HG03097 (cell line): Measurements from ENCODE around the gene IDH1.
"Not testable (repeated sequence)": the region's sequence is repeated elsewhere in the genome, so short reads cannot be mapped to it uniquely, and the experiment has no call there.

Experiments
- ATAC-seq: cut with Tn5 transposase; IDR thresholded peaks from one replicate; pipeline ENCODE4 v1.9.1; 2021; ENCODE audit not compliant: unreplicated experiment, low FRiP score

IDH1 gene

DNA sequence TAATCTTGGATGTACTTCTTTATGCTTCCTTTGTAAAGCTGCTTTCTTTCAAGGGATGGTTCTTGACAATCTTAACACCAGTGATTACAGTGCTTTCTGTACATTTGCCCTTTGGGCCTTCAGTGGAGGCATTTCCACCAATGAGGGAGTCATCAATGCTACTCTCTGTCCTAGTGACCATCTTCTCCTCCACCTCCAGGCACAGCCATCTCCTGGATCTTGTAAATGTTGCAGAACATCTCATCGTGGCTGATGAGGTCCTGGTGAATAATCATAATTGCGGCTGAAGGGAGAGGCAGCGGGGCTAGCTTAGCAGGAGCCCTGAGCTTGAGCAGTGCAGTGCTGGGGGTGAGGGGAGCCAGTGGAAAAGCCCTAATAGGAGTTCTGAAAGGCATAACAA is 32.5 kb downstream of the IDH1 start:
- no peak for ATAC-seq

DNA sequence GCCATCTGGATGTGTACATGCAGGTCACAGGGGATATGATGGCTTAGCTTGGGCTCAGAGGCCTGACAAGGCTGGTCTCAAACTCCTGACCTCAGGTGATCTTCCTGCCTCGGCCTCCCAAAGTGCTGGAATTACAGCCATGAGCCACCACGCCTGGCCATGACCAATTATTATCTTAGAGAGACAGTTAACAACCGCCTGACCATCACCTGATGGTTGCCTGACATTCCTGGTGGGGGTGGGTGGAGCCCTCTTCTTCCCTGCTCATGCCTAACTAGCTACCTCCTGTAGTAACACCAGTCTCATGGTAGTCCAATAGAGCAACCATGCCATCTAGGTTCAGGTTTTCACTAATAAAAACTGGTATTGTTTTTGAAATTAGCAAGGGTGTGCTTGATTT is 33.0 kb downstream of the IDH1 start:
- ATAC-seq, result not testable (repeated sequence)

DNA sequence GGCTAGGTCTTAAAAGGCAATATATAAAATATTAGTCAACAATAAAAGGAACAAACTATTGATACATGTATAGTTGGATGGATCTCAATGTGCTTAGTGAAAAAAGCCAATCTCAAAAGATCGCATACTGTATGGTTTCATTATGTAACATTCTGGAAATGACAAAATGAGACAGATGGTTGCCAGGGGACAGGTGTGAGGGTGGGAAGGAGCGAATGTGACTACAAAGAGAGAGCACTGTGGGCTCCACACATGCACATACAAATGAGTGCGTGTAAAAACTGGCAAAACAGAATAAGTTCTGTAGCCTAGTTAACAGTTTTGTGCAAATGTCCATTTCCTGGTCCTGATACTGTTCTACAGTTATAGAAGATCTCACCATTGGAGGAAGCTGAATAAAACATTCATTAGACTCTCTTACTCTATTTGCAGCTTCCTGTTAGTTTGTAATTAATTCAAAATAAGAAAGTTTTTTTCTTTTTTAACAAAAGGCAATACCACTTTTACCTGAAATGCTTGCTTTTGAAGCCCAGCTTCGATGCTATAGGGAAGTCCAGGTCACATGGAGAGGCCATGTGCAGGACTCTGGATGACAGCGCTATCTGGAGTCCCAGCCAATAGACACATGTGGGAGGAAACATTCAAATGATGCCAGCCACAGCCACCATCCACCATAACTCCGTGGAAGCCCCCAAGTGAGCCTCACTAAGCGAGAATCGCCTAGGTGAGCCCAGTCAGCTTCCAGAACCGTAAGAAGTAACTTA is 44.0 kb downstream of the IDH1 start:
- ATAC-seq, result no peak

DNA sequence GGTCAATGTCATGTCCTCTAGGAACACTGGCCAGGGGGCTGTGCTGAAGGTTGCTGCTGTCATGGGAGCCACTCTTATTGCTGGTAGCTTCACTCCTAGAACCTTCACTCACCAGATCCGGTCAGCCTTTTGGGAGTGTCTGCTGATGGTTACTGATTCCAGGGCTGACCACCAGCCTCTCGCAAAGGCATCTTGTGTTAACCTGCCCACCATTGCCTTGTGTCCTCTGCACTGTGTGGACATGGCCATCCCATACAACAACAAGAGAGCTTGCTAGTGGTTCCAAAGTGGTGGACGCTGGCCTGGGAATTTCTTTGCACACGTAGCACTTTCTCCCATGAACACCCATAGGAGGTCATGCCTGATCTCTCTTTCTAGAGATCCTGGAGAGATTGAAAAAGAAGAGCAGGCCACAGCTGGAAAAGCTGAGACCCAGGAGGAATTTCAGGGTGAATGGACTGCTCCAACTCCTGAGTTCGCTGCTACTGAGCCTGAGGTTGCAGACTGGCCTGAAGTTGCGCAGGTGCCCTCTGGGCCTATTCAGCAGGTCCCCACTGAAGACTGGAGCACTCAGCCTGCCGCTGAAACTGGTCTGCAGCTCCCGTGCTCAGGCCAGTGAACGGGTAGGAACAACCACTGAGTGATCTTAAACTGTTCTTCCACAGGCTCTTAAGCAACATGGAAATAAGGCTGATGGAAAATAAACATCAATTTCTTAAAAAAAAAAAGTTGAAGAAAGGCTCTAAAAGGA is 46.4 kb downstream of the IDH1 start:
- no peak for ATAC-seq

DNA sequence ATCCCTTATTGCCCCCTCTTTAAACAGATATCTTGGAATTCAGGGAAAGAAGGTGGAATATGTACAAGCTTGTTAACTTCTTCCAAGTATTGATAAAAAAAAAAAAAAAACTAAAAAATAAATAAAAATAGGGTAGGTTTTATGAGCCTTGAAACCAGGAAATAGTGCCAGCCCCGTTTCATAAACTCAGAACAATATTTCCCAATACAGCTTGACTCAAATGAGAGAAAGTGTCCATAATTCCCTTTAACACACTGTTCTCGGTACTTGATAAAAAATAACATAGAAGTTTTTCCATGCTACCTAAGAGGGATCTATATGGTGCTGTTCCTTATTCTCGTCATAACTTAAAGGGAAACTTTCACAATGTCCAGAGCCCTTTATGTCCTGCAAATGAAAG is 47.1 kb downstream of the IDH1 start:
- ATAC-seq, result no peak

DNA sequence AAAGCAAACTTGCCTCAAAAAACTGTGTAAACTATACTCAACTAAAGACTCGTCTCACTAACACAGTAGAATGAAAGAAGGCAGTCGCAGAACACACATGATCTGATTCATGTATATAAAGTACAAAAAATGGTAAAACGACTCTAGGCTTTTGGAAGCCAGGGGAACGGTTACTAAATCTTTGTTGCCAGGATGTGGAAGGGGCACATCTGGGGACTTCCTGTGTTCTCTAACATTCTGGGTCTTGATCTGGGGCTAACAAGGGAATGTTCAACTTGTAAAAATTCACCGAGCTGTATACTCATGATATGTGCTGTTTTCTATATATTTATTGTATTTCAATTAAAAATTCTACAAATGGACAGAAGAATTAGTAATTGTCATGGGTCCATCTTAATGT is 50.7 kb downstream of the IDH1 start:
- ATAC-seq, result no peak

DNA sequence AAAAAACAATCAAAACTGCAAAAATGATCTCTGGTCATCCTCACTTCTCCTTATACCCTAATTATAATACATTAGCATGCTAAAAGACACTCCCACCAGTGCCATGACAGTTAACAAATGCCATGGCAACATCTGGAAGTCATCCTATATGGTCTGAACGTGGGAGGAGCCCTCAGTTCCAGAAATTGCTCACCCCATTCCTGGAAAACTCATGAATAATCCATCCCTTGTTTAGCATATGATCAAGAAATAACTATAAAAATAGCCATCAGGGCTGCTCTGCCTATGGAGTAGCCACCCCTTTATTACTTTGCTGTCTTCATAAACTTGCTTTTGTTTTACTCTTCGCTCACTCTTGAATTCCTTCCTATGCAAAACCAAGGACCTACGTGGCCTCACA is 59.3 kb downstream of the IDH1 start:
- ATAC-seq, result no peak

DNA sequence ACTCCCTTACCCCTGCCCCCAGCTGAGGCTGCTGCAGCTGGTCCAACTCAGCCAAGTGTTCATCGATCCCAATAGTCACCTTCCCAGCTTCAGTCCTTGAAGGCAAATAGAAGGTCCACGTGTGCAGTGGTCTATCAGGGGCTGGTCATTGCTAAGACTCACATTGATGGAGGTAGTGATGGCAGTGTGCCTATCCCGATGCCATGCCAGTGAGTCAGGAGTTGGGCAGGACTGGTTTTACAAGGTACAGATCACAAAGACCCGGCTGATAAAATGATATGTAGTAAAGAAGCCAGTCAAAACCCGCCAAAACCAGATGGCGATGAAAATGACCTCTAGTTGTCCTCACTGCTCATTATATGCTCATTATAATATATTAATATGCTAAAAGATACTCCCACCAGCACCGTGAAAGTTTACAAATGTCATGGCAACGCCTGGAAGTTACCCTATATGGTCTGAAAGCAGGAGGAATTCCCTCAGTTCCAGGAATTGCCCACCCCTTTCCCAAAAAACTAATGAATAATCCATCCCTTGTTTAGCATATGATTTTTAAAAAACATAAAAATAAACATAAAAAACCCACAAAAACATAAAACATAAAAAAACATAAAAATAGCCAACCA is 62.1 kb downstream of the IDH1 start:
- no peak for ATAC-seq

DNA sequence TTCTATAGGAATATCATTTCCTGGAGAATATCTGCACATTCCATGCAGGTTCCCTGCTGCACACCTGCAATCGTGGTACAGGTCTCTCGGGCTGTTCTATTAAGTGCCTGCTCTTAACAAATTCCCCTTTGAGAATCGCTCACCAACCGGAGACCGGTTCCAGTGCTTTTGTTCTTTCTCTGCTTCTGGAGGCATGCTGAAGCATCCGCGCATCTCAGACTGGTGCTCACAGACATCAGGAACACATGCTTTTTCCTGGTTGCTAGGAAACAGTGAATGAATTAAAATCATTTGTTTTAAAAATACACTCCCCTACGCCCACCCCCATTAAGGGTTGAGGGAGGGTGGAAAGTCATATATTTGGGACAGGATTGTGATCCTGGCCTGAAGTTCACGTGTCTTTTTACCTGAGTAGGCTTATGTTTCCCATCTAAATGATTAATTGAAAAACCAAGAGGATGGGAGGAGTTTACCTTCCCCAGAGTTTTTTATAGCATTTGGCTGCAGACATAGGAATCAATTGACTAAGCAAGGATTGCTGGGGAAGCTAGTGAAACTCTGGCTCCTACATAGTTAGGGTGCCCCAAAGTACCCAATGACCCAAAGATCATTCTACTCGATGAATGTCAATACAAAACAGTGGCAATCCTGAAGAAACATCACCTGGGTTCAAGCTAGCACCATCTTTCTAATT is 64.9 kb downstream of the IDH1 start, which contains the start of gene C2orf80:
Gene C2orf80, minus strand, starts transcription at position 221 of the 694 bp plus-strand sequence. CDS start 3,044 bp downstream, outside the sequence.
- ATAC-seq, result no peak

DNA sequence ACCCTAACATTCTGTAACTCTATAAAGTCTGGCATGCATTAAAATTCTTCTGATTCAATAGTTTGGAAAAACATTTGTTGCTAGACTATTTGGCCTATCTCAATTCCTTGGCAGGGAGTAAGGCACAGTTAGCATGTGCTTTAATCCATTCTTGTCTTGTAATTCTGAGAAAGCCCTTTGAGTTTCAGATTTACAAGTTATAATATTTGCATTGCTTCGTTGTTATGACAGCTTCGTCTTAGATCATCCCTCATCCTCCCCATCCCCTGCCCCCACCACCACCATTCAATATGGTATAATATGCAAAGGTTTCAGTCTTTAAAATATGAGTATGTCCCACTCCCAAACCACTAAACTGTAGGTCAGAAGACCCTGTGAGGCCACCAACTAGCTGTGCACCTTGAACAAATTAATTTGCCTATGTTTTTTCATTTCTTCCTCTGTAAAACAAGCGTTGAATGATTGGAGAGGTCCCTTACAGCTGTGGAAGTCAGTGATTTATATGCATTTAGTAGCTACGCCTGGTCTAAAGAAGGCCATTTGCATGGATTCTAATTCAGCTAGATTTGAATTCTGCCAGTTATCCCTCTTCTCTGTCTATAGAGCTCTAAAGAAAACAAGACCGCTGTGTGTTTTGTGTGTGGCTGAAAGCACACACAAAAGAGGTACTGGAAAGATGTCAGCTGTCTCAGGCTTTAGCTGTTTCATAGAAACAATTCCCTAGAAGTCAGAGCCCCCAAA is 65.6 kb downstream of the IDH1 start:
- no peak for ATAC-seq

DNA sequence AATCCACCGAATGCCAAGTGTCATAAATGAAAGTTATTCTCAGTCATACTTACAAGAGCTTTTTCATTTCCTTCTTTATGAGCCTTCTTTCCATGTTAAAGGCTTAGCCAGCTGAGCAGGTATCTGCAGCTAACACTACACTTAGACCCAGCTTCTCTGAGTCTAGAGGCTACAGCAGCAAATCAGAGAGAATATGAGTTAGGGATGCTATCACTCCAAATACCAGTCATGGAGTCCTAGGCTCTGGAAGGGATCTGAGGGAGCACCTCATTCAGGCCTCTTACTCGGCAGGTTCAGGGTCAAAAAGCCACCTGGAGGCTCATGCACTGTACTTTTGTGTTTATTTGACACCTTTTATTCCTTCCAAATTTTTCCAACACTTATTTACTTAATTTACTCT is 68.0 kb downstream of the IDH1 start:
- ATAC-seq, result no peak

DNA sequence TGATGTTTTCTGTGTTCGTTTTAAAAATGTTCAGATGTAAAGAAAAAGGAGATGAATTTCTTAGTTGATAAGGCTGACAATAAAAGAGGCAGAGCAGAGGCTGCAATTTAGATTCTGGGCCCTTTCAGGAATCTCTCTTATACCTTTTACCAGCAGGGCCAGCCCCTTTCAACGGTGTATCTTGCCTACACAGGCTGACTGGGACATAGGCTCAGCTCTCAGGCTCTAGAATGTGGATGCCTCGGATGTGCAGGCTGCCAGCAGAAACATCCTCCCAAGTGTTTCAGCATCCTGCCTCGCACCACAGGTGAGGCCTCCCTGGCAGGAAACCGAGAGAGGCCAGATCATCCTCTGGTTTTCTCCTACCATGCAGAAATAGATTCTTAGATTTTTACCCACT is 68.4 kb downstream of the IDH1 start:
- ATAC-seq, result no peak
